ENCODE results near the gene BTBD3. TPM values are rescaled to one million over a fixed set of nuclear protein-coding genes. Genes with fewer than 3 reads are reported as not detected.

The BTBD3 gene
- total RNA-seq, 4 donors from 2014 or later, result 39.0 to 62.1 (median 44.6) TPM

GRCh38 chr20:11881449-11881848 lies 36.2 kb upstream of the BTBD3 start:
- Histone ChIP-seq H3K4me1 (no peaks in the 10 kb centered on the region), H3K4me3 (no peak overlapping the region), H3K27me3 (no peaks in the 10 kb centered on the region), H3K27ac (no peak overlapping the region), H3K36me3 (no peaks in the 10 kb centered on the region), H3K9me3 (no peaks in the 10 kb centered on the region)
- TF ChIP-seq CTCF (IDR thresholded peaks at IDR 0.05) (no peak), POLR2A (IDR thresholded peaks at IDR 0.05) (no peak), EP300 (IDR thresholded peaks at IDR 0.05) (no peak), POLR2AphosphoS5 (IDR thresholded peaks at IDR 0.05) (no peak)
- 84% methylated on average over 4 of the region's 4 CpGs for WGBS
- no peak for DNase-seq (ENCODE audit: low spot score in 2 of 2)

- no peaks in the 10 kb centered on the region for H3K36me3 ChIP-seq
- no peaks in the 10 kb centered on the region for H3K9me3 ChIP-seq
- WGBS, result 81% methylated on average over 7 of the region's 7 CpGs
- no peak overlapping the region for H3K27ac ChIP-seq
- no peak for TF ChIP-seq POLR2AphosphoS5 (IDR thresholded peaks at IDR 0.05)
- TF ChIP-seq CTCF (IDR thresholded peaks at IDR 0.05), result no peak
- no peak for TF ChIP-seq EP300 (IDR thresholded peaks at IDR 0.05)
- no peak for TF ChIP-seq POLR2A (IDR thresholded peaks at IDR 0.05)
- no peak for DNase-seq (ENCODE audit: low spot score in 2 of 2)
- no peaks in the 10 kb centered on the region for H3K4me1 ChIP-seq
- H3K4me3 ChIP-seq, result no peak overlapping the region
- H3K27me3 ChIP-seq, result no peaks in the 10 kb centered on the region
These were observed 35.0 kb upstream of the BTBD3 start for GRCh38 chr20:11882651-11883050.

GRCh38 chr20:11888648-11889047 lies 29.0 kb upstream of the BTBD3 start:
- H3K27ac ChIP-seq, result no peak overlapping the region
- 44% methylated on average over 1 of the region's 1 CpG for WGBS
- peaks cover 30% of the 10 kb centered on the region for H3K4me1 ChIP-seq
- H3K36me3 ChIP-seq, result no peaks in the 10 kb centered on the region
- no peak for DNase-seq (ENCODE audit: low spot score in 2 of 2)
- no peaks in the 10 kb centered on the region for H3K27me3 ChIP-seq
- no peaks in the 10 kb centered on the region for H3K9me3 ChIP-seq
- TF ChIP-seq CTCF (IDR thresholded peaks at IDR 0.05) (no peak), EP300 (IDR thresholded peaks at IDR 0.05) (no peak), POLR2AphosphoS5 (IDR thresholded peaks at IDR 0.05) (no peak), POLR2A (IDR thresholded peaks at IDR 0.05) (no peak)
- no peak overlapping the region for H3K4me3 ChIP-seq

GRCh38 chr20:11890331-11891076 lies 27.2 kb upstream of the BTBD3 start:
- peak overlapping the region; percentile 97 for H3K27ac ChIP-seq
- peak overlapping the region; percentile 99 for H3K4me3 ChIP-seq
- H3K4me1 ChIP-seq, result peaks cover 38% of the 10 kb centered on the region
- DNase-seq (ENCODE audit: low spot score in 2 of 2), result peak; percentile 88 to 92
- under 1% methylated on average over 20 of the region's 69 CpGs for WGBS
- H3K27me3 ChIP-seq, result no peaks in the 10 kb centered on the region
- no peaks in the 10 kb centered on the region for H3K9me3 ChIP-seq
- no peak for TF ChIP-seq EP300 (IDR thresholded peaks at IDR 0.05)
- no peak for TF ChIP-seq POLR2AphosphoS5 (IDR thresholded peaks at IDR 0.05)
- TF ChIP-seq POLR2A (IDR thresholded peaks at IDR 0.05), result peak in 1 of 2 donors; percentile 42
- TF ChIP-seq CTCF (IDR thresholded peaks at IDR 0.05), result no peak
- H3K36me3 ChIP-seq, result no peaks in the 10 kb centered on the region

GRCh38 chr20:11891077-11891775 lies 26.5 kb upstream of the BTBD3 start:
- Histone ChIP-seq H3K4me1 (peaks cover 45% of the 10 kb centered on the region), H3K9me3 (no peaks in the 10 kb centered on the region), H3K27me3 (no peaks in the 10 kb centered on the region), H3K27ac (peak overlapping the region; percentile 97), H3K4me3 (peak overlapping the region; percentile 99), H3K36me3 (no peaks in the 10 kb centered on the region)
- DNase-seq (ENCODE audit: low spot score in 2 of 2), result peak in 1 of 2 donors; percentile 70
- TF ChIP-seq POLR2A (IDR thresholded peaks at IDR 0.05) (no peak), POLR2AphosphoS5 (IDR thresholded peaks at IDR 0.05) (no peak), CTCF (IDR thresholded peaks at IDR 0.05) (no peak), EP300 (IDR thresholded peaks at IDR 0.05) (no peak)
- WGBS, result 2% methylated on average over 12 of the region's 72 CpGs
